HCT116 (cell line): ENCODE measurements around the gene PEF1. TPM values are rescaled to one million over a fixed set of nuclear protein-coding genes. Genes with fewer than 3 reads are reported as not detected.

Source experiments
- ATAC-seq: fragments of 200-7000 bp; cut with Tn5 transposase; 2 replicates; pipeline ENCODE4 v1.9.1; 2020; ENCODE audit warnings: mild to moderate bottlenecking, moderate library complexity
- BruUV-seq: library from RNA; stranded (reverse); fragments of 400-500 nt; replicated peaks from 2 replicates; lab custom pipeline; 2021; lab: Mats Ljungman, UMichigan
- CTCF ChIA-PET: fragments of 300-600 bp; sonication (Branson Sonifier 250); formaldehyde crosslinking; loops from one replicate; lab custom pipeline; 2021; ENCODE audit warnings: antibody characterized with exemption; lab: Charles Lee
- POLR2A ChIA-PET: fragments of 300-600, 350-600 bp; sonication (Branson Sonifier 250); formaldehyde crosslinking; loops from one replicate; lab custom pipeline; 2021; ENCODE audit warnings: antibody characterized with exemption; lab: Charles Lee
- RAD21 ChIA-PET, 2 experiments: fragments of 300-600 bp; sonication (Branson Sonifier 250); formaldehyde crosslinking; loops; one replicate each; lab custom pipeline; 2023; ENCODE audit warnings: low total read pairs in 2 of 2; ENCODE audit not compliant: uncharacterized antibody in 2 of 2, unreplicated experiment in 2 of 2, low non-redundant PET in 1 of 2; lab: Charles Lee
- DNase-seq: peaks from one replicate; pipeline ENCODE4 v3.0.0-alpha.2; 2010; ENCODE audit warnings: low read depth, low spot score
- H2AFZ ChIP-seq: fragments of 200-600 bp; shearing (Covaris generic), sonication (generic); 2 replicates; pipeline ENCODE4 v1.6.1; 2017; ENCODE audit warnings: low read depth, mixed run types, mixed read lengths, antibody characterized with exemption, low read length; ENCODE audit not compliant: poor library complexity, severe bottlenecking
- H3K27ac ChIP-seq: 2 replicates; pipeline ENCODE4 v1.5.1; 2012; ENCODE audit warnings: low read depth, low read length
- H3K27me3 ChIP-seq: fragments of 200-600 bp; sonication (generic); 2 replicates; pipeline ENCODE4 v1.6.1; 2016; ENCODE audit warnings: mixed run types, low read length, mixed read lengths; ENCODE audit not compliant: insufficient read depth
- H3K36me3 ChIP-seq, 2 experiments: fragments of 200-500 bp in 1 of 2; fragments of 200-600 bp in 1 of 2; sonication (Bioruptor generic) in 1 of 2; sonication (generic) in 1 of 2; 2 replicates each; pipeline versions ENCODE4 v1.5.1 to v1.6.1; 2014 to 2016; ENCODE audit warnings: low read length in 2 of 2, inconsistent platforms in 1 of 2, mixed read lengths in 1 of 2, mixed run types in 1 of 2; ENCODE audit not compliant: insufficient read depth in 2 of 2, control insufficient read depth in 1 of 2
- H3K4me1 ChIP-seq, 2 experiments: fragments of 200-600 bp in 1 of 2; sonication (generic) in 1 of 2; 2 replicates each; pipeline versions ENCODE4 v1.5.1 to v1.6.1; 2012 to 2017; ENCODE audit warnings: low read length in 2 of 2, inconsistent platforms in 1 of 2, mild to moderate bottlenecking in 1 of 2, mixed read lengths in 1 of 2, mixed run types in 1 of 2, moderate library complexity in 1 of 2; ENCODE audit not compliant: insufficient read depth in 2 of 2, control insufficient read depth in 1 of 2
- H3K4me2 ChIP-seq: fragments of 200-600 bp; sonication (generic); 2 replicates; pipeline ENCODE4 v1.6.1; 2017; ENCODE audit warnings: mixed run types, low read length, mixed read lengths
- H3K4me3 ChIP-seq, 2 experiments: fragments of 200-600 bp in 1 of 2; sonication (generic) in 1 of 2; replicated peaks in 1 of 2; 2 replicates each; pipeline ENCODE4 v1.5.1; 2011 to 2016; ENCODE audit warnings: low read length in 2 of 2, control low read depth in 1 of 2, low read depth in 1 of 2, mild to moderate bottlenecking in 1 of 2, mixed read lengths in 1 of 2, mixed run types in 1 of 2
- H3K79me2 ChIP-seq: fragments of 200-600 bp; sonication (generic); 2 replicates; pipeline ENCODE4 v1.6.1; 2017; ENCODE audit warnings: mild to moderate bottlenecking, mixed run types, low read length, moderate library complexity, mixed read lengths; ENCODE audit not compliant: insufficient read depth
- H3K9ac ChIP-seq: fragments of 200-600 bp; sonication (generic); 2 replicates; pipeline ENCODE4 v1.6.1; 2016; ENCODE audit warnings: low read length, mixed read lengths
- H3K9me2 ChIP-seq: fragments of 200-600 bp; sonication (generic), shearing (Covaris generic); 2 replicates; pipeline ENCODE4 v1.6.1; 2017; ENCODE audit warnings: mixed run types, mild to moderate bottlenecking, moderate library complexity; ENCODE audit not compliant: insufficient read depth
- H3K9me3 ChIP-seq, 2 experiments: fragments of 200-500 bp in 1 of 2; fragments of 200-600 bp in 1 of 2; sonication (Bioruptor generic) in 1 of 2; sonication (generic) in 1 of 2; 2 replicates each; pipeline ENCODE4 v1.6.1; 2014 to 2017; ENCODE audit warnings: low read length in 2 of 2, mixed read lengths in 2 of 2, inconsistent platforms in 1 of 2, low read depth in 1 of 2, mild to moderate bottlenecking in 1 of 2, mixed run types in 1 of 2, moderate library complexity in 1 of 2; ENCODE audit not compliant: control insufficient read depth in 1 of 2, insufficient read depth in 1 of 2
- H4K20me1 ChIP-seq: fragments of 200-600 bp; sonication (generic), shearing (Covaris generic); 2 replicates; pipeline ENCODE4 v1.6.1; 2017; ENCODE audit warnings: mixed run types, mild to moderate bottlenecking, moderate library complexity; ENCODE audit not compliant: insufficient read depth
- CBX3 ChIP-seq: IDR thresholded peaks from 2 replicates; pipeline ENCODE4 v1.6.1; 2012; ENCODE audit warnings: low read depth
- CEBPB ChIP-seq: IDR thresholded peaks from 2 replicates; pipeline ENCODE4 v1.6.1; 2012; ENCODE audit warnings: low read depth
- EGR1 ChIP-seq: IDR thresholded peaks from 2 replicates; pipeline ENCODE4 v1.6.1; 2012; ENCODE audit warnings: low read depth
- EZH2 ChIP-seq: fragments of 200-600 bp; sonication (generic); IDR thresholded peaks from 2 replicates; pipeline ENCODE4 v1.6.1; 2017; ENCODE audit warnings: antibody characterized with exemption, mixed run types
- FOSL1 ChIP-seq: IDR thresholded peaks from 2 replicates; pipeline ENCODE4 v1.6.1; 2012; ENCODE audit warnings: low read depth
- JUND ChIP-seq: IDR thresholded peaks from 2 replicates; pipeline ENCODE4 v1.6.1; 2012
- SIN3A ChIP-seq: IDR thresholded peaks from 2 replicates; pipeline ENCODE4 v1.6.1; 2012; ENCODE audit warnings: low read depth
- SP1 ChIP-seq: IDR thresholded peaks from 2 replicates; pipeline ENCODE4 v1.6.1; 2012; ENCODE audit warnings: low read depth
- SRF ChIP-seq: IDR thresholded peaks from 2 replicates; pipeline ENCODE4 v1.6.1; 2012; ENCODE audit warnings: low read depth
- TCF7L2 ChIP-seq: IDR thresholded peaks from 2 replicates; pipeline ENCODE4 v1.7.0; 2011; ENCODE audit warnings: borderline replicate concordance, inconsistent platforms; ENCODE audit not compliant: insufficient read depth, insufficient read length; ENCODE audit errors: extremely low read depth
- ZFX ChIP-seq: fragments of 450-650 bp; IDR thresholded peaks from 2 replicates; pipeline ENCODE4 v1.6.1; 2017
- ZNF274 ChIP-seq: fragments of 200-500 bp; sonication (Bioruptor generic); IDR thresholded peaks from 2 replicates; pipeline ENCODE4 v1.6.1; 2014; ENCODE audit warnings: mild to moderate bottlenecking, low read depth, low read length, inconsistent platforms
- intact Hi-C: fragments of 100-400 bp; cut with micrococcal nuclease; formaldehyde crosslinking; loops from 2 replicates; pipeline ENCODE4 v1.10.0; 2022
- total RNA-seq: library from RNA; stranded (reverse); gene quantifications from one replicate; pipeline ENCODE4 v1.2.1, GENCODE V29; 2021; ENCODE audit not compliant: unreplicated experiment
- TF ChIP-seq, protein P1 (sequence below): IDR thresholded peaks from 2 replicates; pipeline ENCODE4 v1.6.1; 2012; ENCODE audit warnings: low read depth
- TF ChIP-seq, protein P2 (sequence below): IDR thresholded peaks from 2 replicates; pipeline ENCODE4 v1.6.1; 2012
- TF ChIP-seq, protein P3 (sequence below), 3 experiments: fragments of 200-600 bp in 1 of 3; sonication (generic) in 1 of 3; IDR thresholded peaks in 2 of 3; conservative IDR thresholded peaks in 1 of 3; 2 replicates each; pipeline ENCODE4 v1.5.1; 2012 to 2017; ENCODE audit warnings: low read depth in 2 of 3, low read length in 2 of 3, antibody characterized with exemption in 1 of 3, borderline replicate concordance in 1 of 3, control low read depth in 1 of 3, mild to moderate bottlenecking in 1 of 3, mixed read lengths in 1 of 3, mixed run types in 1 of 3, moderate library complexity in 1 of 3; ENCODE audit not compliant: insufficient read depth in 1 of 3
- TF ChIP-seq, protein P4 (sequence below): IDR thresholded peaks from 2 replicates; pipeline ENCODE4 v1.6.1; 2011; ENCODE audit warnings: mild to moderate bottlenecking, low read length, moderate library complexity; ENCODE audit not compliant: insufficient replicate concordance; ENCODE audit errors: extremely low read depth

The PEF1 gene
- total RNA-seq, 1 experiment from 2014 or later, result 37.6 TPM

DNA sequence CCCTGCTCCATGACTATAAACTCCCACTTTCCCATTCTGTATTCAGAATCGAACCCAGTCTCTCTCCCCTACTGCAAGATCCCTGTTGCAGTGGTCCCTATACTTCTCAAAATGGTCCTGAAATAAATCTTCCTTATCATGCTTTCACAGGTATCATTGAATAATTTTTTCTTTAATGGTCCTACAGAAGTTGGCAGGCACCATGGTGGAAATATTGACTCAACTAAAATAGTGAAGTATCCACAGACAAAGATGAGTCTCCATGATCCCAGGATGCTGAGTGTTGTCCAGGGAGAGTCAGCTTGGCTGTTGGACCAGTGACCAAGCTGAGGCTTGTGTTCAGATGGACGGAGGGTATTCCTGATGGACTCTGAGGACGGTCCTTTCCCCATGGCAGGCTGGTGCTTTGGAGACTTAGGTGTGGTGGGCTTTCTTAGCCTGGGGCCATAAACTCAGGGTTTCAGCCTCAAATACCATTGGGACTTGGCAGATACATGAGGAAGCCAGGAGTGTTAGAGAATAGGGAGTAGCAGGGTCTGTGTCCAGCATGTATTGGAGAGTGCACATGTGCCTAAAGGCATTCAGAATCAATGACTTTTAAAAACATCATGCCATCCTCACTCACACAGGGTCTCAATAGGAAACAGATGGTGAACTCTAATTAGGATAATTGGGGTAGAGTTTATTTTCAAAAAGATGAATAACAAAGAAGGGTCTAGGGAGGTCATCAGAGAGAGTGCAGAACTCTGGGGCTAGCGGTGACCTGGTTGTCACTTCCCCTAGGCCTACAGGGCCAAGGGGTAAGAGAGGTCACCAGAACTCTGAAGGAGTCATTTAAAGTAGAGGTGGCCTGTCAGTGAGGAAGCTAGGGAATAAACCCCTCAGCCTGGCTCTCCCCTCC lies 48.6 kb downstream of the PEF1 start:
- Histone ChIP-seq H3K79me2 (no peaks in the 10 kb centered on the region), H4K20me1 (no peaks in the 10 kb centered on the region), H3K36me3 (no peaks in the 10 kb centered on the region), H2AFZ (no peak overlapping the region), H3K4me1 (peaks cover 18 to 21% of the 10 kb centered on the region in 2 experiments), H3K4me3 (no peak overlapping the region), H3K4me2 (no peak overlapping the region), H3K27ac (no peak overlapping the region), H3K9me3 (no peaks in the 10 kb centered on the region), H3K9ac (no peak overlapping the region), H3K27me3 (no peaks in the 10 kb centered on the region), H3K9me2 (no peaks in the 10 kb centered on the region)
- no TSS peak for BruUV-seq
- no peak for DNase-seq
- ChIA-PET RAD21 (no interaction called here), CTCF (interaction anchor here (1.4 kb wide), 1 partner anchor 47 kb away, joined by 4 read pairs; no protein-coding TSS in a partner anchor), POLR2A (no interaction called here)
- ATAC-seq, result no peak
- no peak for TF ChIP-seq TCF7L2
- TF ChIP-seq ZFX, result no peak
- no peak for TF ChIP-seq EZH2
- no peak for TF ChIP-seq EGR1
- TF ChIP-seq, protein P1, sequence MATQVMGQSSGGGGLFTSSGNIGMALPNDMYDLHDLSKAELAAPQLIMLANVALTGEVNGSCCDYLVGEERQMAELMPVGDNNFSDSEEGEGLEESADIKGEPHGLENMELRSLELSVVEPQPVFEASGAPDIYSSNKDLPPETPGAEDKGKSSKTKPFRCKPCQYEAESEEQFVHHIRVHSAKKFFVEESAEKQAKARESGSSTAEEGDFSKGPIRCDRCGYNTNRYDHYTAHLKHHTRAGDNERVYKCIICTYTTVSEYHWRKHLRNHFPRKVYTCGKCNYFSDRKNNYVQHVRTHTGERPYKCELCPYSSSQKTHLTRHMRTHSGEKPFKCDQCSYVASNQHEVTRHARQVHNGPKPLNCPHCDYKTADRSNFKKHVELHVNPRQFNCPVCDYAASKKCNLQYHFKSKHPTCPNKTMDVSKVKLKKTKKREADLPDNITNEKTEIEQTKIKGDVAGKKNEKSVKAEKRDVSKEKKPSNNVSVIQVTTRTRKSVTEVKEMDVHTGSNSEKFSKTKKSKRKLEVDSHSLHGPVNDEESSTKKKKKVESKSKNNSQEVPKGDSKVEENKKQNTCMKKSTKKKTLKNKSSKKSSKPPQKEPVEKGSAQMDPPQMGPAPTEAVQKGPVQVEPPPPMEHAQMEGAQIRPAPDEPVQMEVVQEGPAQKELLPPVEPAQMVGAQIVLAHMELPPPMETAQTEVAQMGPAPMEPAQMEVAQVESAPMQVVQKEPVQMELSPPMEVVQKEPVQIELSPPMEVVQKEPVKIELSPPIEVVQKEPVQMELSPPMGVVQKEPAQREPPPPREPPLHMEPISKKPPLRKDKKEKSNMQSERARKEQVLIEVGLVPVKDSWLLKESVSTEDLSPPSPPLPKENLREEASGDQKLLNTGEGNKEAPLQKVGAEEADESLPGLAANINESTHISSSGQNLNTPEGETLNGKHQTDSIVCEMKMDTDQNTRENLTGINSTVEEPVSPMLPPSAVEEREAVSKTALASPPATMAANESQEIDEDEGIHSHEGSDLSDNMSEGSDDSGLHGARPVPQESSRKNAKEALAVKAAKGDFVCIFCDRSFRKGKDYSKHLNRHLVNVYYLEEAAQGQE, result no peak
- TF ChIP-seq CEBPB, result no peak
- no peak for TF ChIP-seq SP1
- TF ChIP-seq, protein P2, sequence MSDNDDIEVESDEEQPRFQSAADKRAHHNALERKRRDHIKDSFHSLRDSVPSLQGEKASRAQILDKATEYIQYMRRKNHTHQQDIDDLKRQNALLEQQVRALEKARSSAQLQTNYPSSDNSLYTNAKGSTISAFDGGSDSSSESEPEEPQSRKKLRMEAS, result no peak
- TF ChIP-seq SRF, result no peak
- TF ChIP-seq, protein P3, sequence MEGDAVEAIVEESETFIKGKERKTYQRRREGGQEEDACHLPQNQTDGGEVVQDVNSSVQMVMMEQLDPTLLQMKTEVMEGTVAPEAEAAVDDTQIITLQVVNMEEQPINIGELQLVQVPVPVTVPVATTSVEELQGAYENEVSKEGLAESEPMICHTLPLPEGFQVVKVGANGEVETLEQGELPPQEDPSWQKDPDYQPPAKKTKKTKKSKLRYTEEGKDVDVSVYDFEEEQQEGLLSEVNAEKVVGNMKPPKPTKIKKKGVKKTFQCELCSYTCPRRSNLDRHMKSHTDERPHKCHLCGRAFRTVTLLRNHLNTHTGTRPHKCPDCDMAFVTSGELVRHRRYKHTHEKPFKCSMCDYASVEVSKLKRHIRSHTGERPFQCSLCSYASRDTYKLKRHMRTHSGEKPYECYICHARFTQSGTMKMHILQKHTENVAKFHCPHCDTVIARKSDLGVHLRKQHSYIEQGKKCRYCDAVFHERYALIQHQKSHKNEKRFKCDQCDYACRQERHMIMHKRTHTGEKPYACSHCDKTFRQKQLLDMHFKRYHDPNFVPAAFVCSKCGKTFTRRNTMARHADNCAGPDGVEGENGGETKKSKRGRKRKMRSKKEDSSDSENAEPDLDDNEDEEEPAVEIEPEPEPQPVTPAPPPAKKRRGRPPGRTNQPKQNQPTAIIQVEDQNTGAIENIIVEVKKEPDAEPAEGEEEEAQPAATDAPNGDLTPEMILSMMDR (IDR thresholded peaks at IDR 0.05 in 2 of 3, conservative IDR thresholded peaks at IDR 0.05 in 1 of 3; ENCODE audit: borderline replicate concordance in 1 of 3, insufficient read depth in 1 of 3, low read depth in 2 of 3, low read length in 2 of 3), result no peak
- TF ChIP-seq FOSL1, result no peak
- no peak for TF ChIP-seq CBX3
- TF ChIP-seq, protein P4, sequence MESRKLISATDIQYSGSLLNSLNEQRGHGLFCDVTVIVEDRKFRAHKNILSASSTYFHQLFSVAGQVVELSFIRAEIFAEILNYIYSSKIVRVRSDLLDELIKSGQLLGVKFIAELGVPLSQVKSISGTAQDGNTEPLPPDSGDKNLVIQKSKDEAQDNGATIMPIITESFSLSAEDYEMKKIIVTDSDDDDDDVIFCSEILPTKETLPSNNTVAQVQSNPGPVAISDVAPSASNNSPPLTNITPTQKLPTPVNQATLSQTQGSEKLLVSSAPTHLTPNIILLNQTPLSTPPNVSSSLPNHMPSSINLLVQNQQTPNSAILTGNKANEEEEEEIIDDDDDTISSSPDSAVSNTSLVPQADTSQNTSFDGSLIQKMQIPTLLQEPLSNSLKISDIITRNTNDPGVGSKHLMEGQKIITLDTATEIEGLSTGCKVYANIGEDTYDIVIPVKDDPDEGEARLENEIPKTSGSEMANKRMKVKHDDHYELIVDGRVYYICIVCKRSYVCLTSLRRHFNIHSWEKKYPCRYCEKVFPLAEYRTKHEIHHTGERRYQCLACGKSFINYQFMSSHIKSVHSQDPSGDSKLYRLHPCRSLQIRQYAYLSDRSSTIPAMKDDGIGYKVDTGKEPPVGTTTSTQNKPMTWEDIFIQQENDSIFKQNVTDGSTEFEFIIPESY, result no peak
- TF ChIP-seq JUND, result no peak
- no peak for TF ChIP-seq ZNF274
- TF ChIP-seq SIN3A, result no peak
- intact Hi-C loops, result no loop called here
